ENCODE measurements around the gene DUSP7.

DNA sequence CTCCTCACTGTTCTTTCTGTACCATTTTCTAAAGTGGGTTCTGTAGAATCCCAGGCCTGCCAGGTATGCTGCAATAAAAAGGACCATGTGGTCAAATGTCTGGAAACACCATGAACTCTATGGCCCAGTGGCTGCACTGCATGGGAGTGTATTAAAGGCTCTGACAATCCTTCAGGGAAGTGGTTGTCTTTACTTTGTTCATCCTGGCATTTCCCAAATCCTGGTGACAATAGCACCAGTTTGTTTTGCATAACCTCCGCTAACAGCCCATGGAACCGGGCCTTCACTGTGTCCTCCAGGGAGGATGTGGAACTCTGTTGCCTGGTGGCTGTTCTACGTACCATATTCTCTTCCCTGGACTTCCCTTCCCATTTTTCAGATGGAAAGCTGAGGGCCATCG, 11.2 kb upstream of the DUSP7 start:
- no peak for TF ChIP-seq ESRRA (CRISPR knock-in tag; IDR thresholded peaks at IDR 0.05; ENCODE audit: borderline replicate concordance)
- TF ChIP-seq ZNF232 (CRISPR knock-in tag; IDR thresholded peaks at IDR 0.05) = no peak

Measured in WTC11 (cell line).